H1 (cell line): Measurements from ENCODE around the gene ADGRL3.

ENCODE experiments used
- CTCF ChIP-seq, 3 experiments: IDR thresholded peaks; 1 replicate in 2 of 3; 2 replicates in 1 of 3; pipeline versions ENCODE4 v1.5.1 to v1.6.1; 2011; ENCODE audit warnings: low read length in 3 of 3, mild to moderate bottlenecking in 3 of 3, inconsistent platforms in 2 of 3, low read depth in 1 of 3, moderate library complexity in 1 of 3; ENCODE audit not compliant: insufficient read depth in 1 of 3; ENCODE audit errors: control extremely low read depth in 1 of 3
- EGR1 ChIP-seq: IDR thresholded peaks from 2 replicates; pipeline ENCODE4 v1.6.1; 2011; ENCODE audit warnings: low read depth, low read length, borderline replicate concordance
- FOSL1 ChIP-seq: IDR thresholded peaks from 2 replicates; pipeline ENCODE4 v1.6.1; 2011; ENCODE audit warnings: mild to moderate bottlenecking, low read depth, low read length, moderate library complexity; ENCODE audit not compliant: insufficient read depth
- MAX ChIP-seq: IDR thresholded peaks from 2 replicates; pipeline ENCODE4 v1.6.1; 2012; ENCODE audit warnings: inconsistent platforms
- POLR2AphosphoS5 ChIP-seq: IDR thresholded peaks from 2 replicates; pipeline ENCODE4 v1.6.1; 2011; ENCODE audit warnings: low read depth, low read length
- RFX5 ChIP-seq: IDR thresholded peaks from 2 replicates; pipeline ENCODE4 v1.6.1; 2011; ENCODE audit warnings: low read depth, low read length, improper control_type of control experiment, borderline replicate concordance
- SUZ12 ChIP-seq: fragments of 200-600 bp; sonication (generic); IDR thresholded peaks from 2 replicates; pipeline ENCODE4 v1.6.1; 2012; ENCODE audit warnings: mild to moderate bottlenecking, inconsistent platforms, low read length, moderate library complexity, mixed read lengths

DNA sequence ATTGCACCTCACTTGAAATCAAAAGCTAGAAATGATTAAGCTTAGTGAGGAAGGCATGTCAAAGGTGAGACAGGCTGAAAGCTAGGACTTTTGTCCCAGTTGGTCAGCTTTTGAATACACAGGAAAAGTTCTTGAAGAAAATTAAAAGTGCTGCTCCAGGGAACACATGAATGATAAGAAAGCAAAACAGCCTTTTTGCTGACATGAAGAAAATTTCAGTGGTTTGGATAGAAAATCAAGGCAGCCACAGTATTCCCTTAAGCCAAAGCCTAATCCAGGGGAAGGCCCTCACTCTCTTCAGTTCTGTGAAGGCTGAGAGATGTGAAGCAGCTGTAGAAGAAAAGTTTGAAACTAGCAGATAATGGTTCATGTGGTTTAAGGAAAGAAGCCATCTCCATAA is 150.8 kb downstream of the ADGRL3 start:
- TF ChIP-seq CTCF (IDR thresholded peaks at IDR 0.05; ENCODE audit: control extremely low read depth in 1 of 3, insufficient read depth in 1 of 3, low read depth in 1 of 3, low read length in 3 of 3): no peak
- TF ChIP-seq MAX: no peak
- no peak for TF ChIP-seq FOSL1
- TF ChIP-seq SUZ12: no peak
- no peak for TF ChIP-seq EGR1
- no peak for TF ChIP-seq POLR2AphosphoS5
- no peak for TF ChIP-seq RFX5
